GM20431 (cell line): ENCODE data around the gene HYI.

Source experiments
- in situ Hi-C: fragments of 300-500 bp; cut with MseI, MboI; formaldehyde crosslinking; loops from one replicate; pipeline ENCODE4 v1.15.0; 2020; ENCODE audit warnings: low sequenced_read_pairs; ENCODE audit not compliant: unreplicated experiment

HYI gene

DNA sequence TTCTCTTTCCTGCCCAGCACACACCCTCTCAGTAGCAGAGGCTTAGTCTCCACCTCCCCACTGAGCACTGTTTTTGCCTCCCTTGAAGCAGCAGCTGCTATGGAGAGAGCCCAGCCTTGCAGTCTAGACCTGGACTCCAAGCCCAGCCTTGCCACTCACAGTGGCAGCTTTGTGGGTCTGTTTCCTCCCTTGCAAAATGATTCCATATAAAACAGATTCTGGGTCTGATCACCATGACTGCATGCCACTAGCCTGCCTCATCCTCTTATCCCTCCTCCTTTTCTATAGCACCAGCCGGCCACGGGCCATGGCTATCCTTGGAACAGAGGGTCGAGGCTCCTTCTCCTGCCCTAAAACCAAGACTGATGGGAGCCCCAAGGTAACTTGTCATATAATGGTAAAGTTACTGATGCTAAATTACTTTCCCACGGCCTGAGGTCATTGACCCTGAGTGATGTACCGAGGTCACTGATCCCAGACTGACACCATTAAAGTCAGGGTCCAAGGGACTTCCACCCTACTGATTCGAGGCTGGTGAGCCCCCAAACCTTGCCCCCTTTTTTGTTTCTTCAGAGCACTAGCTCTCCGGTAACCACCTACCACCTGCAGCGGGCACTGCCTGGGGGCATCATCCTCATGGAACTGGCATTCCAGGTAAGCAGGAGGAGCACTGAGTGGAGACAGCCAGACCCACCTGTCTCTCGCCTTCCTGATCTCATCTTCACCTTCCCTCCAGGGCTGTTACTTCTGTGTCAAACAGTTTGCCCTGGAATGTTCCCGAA is 7.9 kb downstream of the HYI start:
- in situ Hi-C loops = no loop called here

DNA sequence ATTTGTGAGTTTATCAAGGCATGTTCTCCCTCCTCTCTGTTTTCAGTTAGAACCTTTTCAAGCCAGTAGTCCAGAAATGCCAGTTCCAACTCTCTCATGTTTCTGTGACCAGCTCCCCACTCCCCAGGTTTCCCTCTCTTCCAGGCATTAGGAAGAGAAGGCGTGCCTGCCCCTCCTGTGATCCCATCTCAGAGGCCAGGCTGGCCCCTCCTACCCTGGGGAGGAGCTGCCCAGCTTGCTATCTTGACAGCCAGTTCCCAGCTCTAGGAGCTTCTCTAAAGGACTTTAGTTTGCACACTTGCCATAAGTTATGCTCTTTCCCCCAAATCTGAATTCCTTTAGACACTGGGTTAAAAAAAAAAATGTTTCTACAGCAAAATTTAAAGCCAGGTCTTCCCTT is 8.9 kb downstream of the HYI start:
- in situ Hi-C loops = no loop called here

DNA sequence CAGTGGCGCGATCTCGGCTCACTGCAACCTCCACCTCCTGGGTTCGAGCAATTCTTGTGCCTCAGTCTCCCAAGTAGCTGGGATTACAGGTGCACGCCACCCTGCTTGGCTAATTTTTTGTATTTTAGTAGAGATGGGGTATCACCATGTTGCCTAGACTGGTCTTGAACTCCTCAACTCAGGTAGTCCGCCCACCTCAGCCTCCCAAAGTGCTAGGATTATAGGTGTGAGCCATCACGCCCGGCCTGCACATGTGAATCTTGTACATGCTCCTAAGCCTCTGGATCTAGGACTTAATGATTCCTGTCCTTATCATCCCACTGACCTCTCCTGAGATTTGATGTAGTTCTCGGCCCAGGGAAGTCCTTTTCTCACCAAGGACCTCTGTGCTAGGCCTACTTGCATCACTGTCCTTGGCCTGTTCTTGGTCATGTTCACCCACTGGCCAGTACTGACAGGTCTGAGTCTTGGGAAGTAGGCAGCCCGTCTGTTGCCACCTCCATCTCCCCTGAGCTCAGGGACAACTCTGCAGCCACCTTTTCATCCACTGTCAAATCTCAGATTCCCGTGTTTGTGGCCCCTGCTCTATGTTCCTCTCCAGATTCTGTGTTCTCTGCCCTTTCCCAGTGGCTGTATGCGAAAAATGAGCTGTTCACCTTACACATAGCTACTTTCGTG is 9.4 kb downstream of the HYI start:
- in situ Hi-C loops = no loop called here

DNA sequence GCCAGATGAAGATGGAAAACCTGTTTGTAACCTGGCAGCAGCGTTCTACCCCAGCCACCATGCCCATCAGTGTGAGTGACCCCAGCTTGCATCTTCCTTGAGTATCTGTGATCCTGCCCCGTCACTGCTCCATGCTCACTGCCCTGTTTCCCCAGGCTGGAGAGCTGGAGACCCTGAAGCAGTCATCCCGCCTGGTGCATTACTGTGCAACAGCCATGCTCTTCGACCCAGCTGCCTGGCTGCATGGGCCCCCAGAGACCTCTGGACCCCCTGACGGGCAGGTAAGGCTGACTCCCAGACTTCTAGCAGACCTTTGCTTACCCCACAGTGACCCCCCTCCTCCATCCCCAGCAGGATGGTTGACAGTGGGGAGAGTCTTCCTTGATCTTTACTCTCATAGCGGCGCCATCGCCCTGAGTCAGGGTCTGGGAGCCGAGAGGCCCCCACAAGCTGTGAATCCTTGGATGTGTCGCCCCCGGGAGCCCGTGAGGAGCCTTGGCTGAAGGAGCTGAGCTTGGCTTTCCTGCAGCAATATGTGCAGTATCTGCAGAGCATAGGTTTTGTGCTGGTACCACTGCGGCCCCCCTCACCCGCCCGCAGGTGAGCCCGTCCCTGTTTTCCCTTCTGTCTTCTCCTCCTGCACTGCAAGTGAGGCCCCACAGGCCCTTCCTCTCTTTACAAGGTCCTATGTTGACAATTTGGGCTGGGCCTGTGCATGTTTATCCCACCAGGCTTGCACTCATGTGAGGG is 10.4 kb downstream of the HYI start:
- in situ Hi-C loops = no loop called here

DNA sequence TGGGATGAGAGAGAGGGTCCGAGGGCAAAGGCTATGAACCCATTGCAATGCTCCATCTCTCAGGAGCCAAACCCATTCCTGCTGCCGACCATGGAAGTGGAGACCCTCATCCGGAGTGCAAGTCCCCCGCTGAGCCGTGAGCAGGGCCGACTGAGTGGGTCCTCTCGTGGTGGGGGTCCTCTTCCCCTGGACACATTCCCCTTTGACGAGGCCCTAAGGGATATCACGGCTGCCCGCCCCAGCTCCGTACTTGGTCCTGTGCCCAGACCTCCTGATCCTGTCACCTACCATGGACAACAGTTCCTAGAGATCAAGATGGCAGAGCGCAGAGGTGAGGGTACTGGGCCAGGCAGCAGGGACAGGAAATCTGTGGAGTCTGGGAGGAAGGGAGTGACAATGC is 11.0 kb downstream of the HYI start:
- in situ Hi-C loops = no loop called here

DNA sequence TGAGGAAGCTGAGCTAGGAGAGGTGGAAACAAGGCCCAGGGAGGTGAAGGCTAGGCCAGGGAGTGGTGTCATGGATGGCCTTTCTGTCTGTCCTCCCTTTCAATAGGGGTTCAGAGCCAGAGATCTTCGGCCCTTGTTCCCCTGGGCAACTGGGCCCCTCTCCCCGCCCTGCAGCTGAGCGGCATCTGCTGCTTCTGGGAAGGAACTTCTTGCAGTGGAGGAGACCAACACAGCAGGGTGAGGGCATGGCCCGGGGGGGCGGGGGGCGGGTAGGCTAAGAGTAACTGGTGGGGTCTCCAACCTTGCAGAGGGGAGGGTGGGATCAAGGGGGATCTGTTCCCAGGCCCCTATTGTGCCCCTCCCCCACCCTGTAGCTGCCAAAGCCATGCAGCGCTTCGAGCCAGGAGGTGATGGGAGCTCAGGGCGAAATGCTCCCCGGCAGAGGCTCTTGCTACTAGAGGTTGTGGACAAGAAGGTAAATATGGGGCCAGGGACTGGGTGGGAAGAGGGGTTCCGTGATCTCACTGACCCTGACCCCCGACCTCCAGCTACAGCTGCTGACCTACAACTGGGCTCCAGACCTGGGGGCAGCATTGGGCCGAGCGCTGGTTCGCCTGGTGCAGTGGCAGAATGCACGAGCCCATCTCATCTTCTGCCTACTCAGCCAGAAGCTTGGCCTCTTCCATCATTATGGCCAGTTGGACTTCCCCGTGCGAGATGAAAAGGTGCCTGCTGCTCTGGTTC is 11.7 kb downstream of the HYI start:
- in situ Hi-C loops = no loop called here

DNA sequence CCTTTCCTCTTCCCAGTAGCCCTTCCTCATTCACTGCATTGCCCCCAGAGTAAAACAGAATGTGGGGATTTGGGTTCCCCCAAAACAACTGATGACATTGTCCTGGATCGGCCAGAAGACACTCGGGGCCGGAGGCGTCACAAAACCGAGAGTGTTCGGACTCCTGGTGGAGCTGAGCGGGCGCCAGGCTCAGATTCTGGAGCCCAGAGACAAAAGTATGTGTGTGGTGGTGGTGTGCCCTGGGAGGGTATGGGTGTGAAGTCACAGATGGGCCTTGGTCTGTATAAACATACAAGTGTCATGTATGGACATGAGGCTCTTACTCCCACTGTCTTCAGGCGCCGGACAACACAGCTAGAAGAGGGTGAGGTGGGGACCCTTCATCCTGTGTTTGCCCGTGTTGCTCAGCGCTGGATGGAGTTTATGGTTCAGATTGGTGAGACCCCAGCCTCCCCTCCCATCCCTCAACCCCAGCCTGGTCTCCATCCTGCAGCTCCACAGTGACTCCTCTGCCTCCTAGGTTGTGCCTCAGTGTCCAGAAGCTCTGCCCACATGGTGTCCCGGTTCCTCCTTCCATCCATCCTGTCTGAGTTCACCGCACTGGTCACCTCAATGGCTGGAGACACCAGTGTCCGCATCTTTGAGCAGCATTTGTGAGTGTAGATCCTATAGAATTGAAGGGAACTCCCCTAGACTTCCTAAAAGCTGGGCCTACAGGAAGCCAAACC is 12.4 kb downstream of the HYI start:
- in situ Hi-C loops = no loop called here

DNA sequence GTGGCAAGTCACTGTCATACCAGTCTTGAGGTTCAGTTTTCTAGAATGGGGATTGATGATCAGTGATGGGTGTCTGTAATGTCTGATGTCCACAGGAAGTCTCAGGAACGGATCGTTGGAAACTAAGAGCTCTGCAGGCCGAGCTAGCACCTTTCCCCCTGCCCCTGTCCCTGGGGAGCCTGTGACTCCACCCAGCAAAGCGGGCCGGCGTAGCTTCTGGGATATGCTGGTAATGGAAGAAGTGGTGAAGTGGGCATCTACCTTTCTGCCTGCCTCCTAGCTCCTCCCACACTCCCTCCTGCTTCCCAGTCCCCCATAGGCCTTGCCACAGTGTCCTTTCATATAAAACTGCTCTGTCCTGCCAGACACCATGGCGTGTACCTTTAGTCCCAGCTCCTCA is 13.4 kb downstream of the HYI start:
- in situ Hi-C loops = no loop called here

DNA sequence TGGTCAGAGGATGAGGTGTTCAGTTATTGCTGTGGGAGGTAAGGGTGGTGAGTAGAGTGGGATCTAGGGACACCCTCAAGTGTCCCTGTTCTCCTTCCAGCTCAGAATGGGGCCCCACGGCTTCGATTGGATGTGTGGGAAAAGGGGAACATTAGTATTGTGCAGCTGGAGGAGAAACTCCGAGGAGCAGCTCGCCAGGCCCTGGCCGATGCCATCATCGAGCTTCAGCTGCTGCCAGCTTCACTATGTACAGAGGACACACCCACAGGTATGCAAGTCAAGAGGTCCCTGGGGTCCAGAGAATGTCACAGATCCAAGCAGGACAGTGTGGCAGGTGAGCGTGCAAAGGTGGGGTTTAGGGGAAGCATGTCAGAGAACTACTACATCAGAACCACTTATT is 13.9 kb downstream of the HYI start:
- in situ Hi-C loops = no loop called here

DNA sequence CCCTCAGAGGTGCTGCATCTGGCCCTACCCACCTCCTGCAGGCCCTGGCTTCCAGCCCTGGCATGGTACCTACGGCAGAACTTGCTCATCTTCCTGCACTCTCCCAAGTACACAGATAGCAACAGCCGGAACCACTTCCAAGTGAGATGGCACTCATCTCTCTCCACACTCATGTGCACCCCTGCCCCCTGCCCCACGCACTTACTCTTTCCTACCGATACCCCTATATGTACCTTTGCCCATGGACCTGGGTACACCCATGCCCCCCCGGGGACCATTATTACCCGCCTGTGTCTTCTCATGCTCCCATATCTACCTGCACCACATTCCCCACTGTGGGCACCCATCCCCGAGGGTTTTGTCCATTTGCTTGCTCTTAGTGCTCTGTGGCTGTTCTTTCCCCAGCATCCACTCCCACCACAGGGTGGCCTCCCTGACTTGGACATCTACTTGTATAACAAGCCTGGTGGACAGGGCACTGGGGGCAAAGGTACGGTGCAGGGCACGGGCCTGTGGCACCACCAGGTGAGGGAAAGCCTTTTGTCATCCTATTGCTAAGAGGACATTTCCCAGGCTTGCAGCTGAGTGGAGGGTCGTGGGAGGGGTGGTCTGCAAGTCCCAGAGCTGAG is 14.7 kb downstream of the HYI start:
- in situ Hi-C loops = no loop called here

DNA sequence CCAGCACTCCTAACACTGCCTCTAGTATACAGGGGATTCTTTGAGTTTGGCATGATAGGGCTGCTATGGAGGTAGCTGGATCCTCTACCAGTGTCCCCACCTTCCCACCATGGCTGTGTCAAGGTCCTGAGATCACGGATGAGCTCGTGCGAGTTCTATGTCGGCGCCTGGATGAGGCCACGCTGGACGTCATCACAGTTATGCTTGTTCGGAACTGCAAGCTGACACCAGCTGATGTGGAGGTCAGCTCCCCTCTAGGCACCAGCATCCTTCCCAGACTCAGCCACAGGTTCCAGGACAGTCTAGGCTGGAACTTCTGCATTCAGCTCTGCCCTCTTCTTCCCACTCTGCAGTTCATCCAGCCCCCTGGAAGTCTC is 15.2 kb downstream of the HYI start:
- in situ Hi-C loops = no loop called here

DNA sequence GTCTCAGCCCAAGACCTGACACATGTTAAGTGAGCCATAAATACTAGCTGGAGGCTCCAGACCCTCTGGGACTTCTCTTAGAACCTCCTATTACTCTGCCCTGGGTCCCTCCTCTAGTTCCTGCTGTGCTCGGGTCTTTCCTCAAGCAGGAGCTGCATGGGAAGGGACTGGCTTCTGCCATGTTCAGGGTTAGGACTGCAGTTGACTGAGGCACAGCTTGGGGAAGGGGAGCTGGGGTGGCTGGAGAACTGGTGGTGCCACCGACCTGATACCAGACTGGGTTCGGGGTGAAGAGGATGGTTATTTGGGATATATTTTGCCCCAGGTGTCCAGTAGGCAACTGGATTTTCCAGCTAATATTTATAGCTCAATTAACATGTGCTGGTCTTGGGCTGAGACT is 15.7 kb downstream of the HYI start:
- in situ Hi-C loops = no loop called here

DNA sequence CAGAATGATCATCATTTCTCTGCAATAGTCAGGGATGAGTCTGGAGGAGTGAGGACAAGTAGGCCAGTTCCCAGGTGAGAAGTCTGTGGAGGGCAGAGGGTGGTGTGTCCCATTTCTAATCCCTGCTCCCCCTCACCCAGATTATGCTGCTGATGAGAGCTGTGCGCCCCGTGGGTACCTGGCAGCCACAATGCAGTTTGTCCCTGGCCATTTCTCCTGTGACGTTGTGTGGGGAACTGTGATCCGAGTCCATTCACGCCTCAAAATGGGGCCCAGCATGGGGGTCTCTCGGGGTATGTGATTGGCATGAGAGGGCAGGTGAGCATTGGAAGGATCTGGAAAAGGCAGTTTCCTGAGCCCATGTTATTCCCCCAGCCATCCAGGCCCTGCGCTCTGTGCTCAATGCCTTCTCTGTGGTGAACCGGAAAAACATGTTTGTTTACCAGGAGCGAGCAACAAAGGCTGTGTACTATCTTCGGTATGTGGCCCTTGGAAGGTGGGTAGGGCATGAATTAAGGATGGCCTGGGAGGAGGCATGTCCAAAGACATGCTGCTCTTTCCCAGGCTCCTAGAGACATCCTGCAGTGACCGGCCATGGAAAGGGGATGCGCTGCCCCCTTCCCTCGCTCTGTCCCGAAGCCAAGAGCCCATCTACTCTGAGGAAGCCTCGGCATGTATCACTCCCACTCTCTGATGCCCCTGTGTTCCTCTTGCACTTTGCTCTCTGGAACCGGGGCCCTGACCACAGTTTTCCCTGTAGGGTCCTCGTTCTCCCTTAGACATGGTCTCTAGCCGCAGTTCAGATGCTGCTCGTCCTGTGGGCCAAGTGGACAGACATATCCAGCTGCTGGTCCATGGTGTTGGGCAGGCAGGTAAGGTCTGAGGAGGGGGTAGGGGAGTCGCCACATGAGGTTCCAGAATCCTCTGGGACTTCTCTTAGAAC is 16.4 kb downstream of the HYI start:
- in situ Hi-C loops = no loop called here

DNA sequence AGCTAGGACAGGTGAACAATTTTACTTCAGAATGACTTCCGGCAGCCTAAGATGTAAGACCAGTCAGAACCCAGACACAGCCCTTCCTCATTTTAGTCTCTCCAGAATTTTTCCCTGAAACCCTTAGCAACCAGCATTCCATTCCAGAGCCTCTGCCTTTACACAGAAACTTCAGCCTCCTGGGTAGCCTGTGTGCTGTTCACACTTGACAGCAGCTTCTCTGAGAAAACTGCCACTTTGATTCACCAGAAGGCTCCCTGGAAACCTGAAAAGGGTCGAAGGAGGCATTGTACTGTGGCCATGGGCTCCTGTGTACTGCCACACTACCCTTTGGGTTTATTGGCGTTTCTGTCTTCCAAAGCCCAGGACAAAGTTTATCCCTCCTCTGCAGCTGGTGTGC is 17.4 kb downstream of the HYI start:
- in situ Hi-C loops = no loop called here

DNA sequence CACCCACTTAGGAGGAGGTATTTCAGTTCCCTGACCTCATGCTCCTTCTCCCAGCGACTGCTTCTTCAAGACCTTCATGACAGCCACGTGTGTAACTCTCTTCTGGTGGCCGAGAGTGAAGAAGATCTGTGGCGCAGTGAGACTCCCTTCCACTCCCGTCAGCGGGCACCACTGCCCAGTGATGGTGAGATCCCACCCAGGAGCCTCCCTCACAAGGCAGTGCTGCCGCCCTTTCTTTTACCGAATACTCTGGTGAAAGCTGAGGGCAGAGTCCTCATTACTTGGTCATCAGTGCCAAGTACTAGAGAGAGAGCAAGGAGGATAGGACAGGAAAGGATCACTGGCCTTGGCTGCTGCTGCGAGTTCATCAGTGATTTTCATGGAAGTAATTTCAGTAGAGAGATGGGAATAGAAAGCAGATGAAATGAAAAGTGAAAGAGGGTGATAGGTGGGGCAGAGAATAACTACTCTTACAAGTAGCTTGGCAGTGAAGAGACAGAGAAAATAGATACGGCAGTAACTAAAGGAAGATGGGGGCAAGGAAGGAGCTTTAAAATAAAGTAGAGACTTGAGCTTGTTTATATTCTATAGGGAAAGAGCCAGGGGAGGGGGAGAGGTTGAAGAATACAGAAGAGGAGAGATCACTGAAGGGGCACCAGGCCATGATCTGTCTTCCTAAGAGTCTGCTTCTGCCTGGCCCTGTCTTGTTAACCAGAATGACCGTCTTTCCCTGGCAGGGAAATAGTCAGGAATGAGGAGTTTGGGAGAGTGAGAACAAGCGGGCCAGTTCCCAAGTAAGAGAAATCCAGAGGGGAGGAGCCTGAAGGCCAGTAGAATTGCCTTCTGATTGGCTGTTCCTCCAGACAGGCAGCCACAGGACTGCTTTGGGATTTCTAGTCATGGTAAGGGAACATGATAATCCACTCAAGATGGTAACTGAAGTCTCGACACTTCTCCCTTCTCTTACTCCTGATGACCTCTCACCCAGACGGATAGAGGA is 18.3 kb downstream of the HYI start:
- in situ Hi-C loops = no loop called here

DNA sequence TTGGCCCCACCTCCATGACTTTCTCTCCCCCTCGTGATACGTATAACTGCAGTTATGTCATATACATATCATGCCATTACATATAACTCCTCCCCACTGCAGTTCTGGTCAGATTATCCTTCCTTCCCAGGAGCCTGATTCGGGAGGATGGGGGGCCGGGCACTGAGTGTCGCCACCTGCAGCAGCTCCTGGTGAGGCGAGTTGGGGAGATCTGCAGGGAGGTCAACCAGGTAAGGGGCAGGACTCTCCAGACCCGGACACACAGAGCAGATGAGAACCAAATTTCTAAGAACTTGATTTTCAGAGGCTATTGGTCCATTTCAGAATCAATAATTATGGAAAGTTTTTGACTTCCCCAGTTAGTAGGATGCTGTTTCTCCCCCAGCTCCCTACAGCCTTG is 19.5 kb downstream of the HYI start:
- in situ Hi-C loops = no loop called here

DNA sequence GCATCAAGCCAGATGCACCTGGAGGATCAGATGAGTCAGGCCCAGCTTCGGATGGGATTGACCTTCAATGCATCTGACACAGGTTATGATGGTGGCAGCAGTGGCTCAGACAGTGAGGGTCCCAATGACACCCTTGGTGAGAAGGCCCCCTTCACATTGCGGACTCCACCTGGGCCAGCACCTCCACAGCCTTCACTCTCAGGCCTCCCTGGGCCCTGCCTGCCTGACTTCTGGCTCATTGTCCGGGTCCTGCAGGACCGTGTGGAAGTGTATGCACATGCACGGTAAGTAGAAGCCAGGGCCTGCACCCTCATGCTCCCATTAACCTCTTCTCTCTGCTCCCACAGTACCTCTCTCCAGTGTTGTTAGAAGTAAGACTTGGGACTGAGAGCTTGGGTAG is 20.8 kb downstream of the HYI start:
- in situ Hi-C loops = no loop called here
